ENCODE results near the gene MAST4. TPM values are rescaled to one million over a fixed set of nuclear protein-coding genes. Genes with fewer than 3 reads are reported as not detected.

MAST4 gene
- total and polyA plus RNA-seq, 2 donors (not counting 1 experiment from before 2014, with no cell fraction given) = 2.5 to 57.1 TPM

DNA sequence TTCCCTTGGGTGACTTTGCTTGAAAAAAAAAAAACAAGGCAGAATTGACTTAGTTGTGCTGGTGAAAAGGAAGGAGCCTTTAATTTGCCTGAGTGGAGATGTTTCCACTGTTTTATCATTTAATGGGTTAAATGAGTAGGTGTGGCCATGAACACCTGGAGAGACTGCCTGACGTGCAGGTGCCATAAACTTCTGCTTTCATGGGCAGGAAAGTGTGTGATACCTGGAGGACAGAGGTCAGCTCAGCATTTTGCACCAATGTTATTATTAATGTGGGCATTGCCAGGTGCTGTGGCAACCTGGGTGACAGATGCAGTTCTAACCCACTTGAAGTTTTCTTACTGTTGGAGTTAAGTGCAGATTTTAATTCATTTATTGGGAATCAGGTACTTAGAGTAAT lies 455.0 kb downstream of the MAST4 start:
- Histone ChIP-seq H3K9ac (ENCODE audit: low read length) (no peak overlapping the region), H4K20me1 (ENCODE audit: control insufficient read depth, insufficient read depth, low read length, poor library complexity, severe bottlenecking) (no peaks in the 10 kb centered on the region), H2AFZ (ENCODE audit: insufficient read depth, low read depth, low read length, poor library complexity, severe bottlenecking) (no peak overlapping the region), H3K27ac (ENCODE audit: low read length in 2 of 2) (no peak overlapping the region), H3K4me3 (ENCODE audit: control extremely low read depth in 1 of 5, extremely low read depth in 1 of 5, insufficient read depth in 1 of 5, low read depth in 2 of 5, low read length in 4 of 5) (no peak overlapping the region), H3K79me2 (ENCODE audit: control insufficient read depth, insufficient read depth, low read length) (no peaks in the 10 kb centered on the region), H3K9me3 (ENCODE audit: control extremely low read depth in 1 of 3, control insufficient read depth in 2 of 3, insufficient read depth in 1 of 3, low read length in 2 of 3) (no peaks in the 10 kb centered on the region), H3K27me3 (replicated peaks in 1 of 4; ENCODE audit: control extremely low read depth in 1 of 4, control insufficient read depth in 3 of 4, insufficient read depth in 4 of 4, low read length in 3 of 4) (no peaks in the 10 kb centered on the region), H3K4me1 (ENCODE audit: control insufficient read depth in 2 of 2, insufficient read depth in 2 of 2, low read length in 2 of 2) (no peaks in the 10 kb centered on the region), H3K4me2 (replicated peaks; ENCODE audit: low read depth, low read length, poor library complexity, severe bottlenecking) (no peak overlapping the region), H3K36me3 (replicated peaks in 1 of 2; ENCODE audit: control extremely low read depth in 1 of 2, control insufficient read depth in 1 of 2, extremely low read depth in 1 of 2, insufficient read depth in 2 of 2, low read length in 1 of 2) (no peaks in the 10 kb centered on the region)
- ChIA-PET CTCF (no interaction called here), POLR2A (interaction anchor here (0.7 kb wide), 1 partner anchor 123 kb away, joined by 3 read pairs; no protein-coding TSS in a partner anchor)
- no peak for ATAC-seq (ENCODE audit: low read depth)
- Mint-ChIP-seq H3K4me1 (peaks cover 11% of the 10 kb centered on the region), H3K27ac (no peak overlapping the region), H3K9me3 (ENCODE audit: insufficient read depth) (no peaks in the 10 kb centered on the region), H3K4me3 (no peak overlapping the region), H3K27me3 (no peaks in the 10 kb centered on the region)
- TF ChIP-seq EZH2 (IDR thresholded peaks at IDR 0.05; ENCODE audit: borderline replicate concordance, insufficient read depth, low read depth, low read length, poor library complexity, severe bottlenecking) = no peak
- TF ChIP-seq, protein P1, sequence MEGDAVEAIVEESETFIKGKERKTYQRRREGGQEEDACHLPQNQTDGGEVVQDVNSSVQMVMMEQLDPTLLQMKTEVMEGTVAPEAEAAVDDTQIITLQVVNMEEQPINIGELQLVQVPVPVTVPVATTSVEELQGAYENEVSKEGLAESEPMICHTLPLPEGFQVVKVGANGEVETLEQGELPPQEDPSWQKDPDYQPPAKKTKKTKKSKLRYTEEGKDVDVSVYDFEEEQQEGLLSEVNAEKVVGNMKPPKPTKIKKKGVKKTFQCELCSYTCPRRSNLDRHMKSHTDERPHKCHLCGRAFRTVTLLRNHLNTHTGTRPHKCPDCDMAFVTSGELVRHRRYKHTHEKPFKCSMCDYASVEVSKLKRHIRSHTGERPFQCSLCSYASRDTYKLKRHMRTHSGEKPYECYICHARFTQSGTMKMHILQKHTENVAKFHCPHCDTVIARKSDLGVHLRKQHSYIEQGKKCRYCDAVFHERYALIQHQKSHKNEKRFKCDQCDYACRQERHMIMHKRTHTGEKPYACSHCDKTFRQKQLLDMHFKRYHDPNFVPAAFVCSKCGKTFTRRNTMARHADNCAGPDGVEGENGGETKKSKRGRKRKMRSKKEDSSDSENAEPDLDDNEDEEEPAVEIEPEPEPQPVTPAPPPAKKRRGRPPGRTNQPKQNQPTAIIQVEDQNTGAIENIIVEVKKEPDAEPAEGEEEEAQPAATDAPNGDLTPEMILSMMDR (IDR thresholded peaks at IDR 0.05) = no peak
- intact Hi-C loops (cut with micrococcal nuclease) = no loop called here
- no peak for DNase-seq
- 33% methylated on average over 1 of the region's 1 CpG for WGBS (ENCODE audit: insufficient coverage)

DNA sequence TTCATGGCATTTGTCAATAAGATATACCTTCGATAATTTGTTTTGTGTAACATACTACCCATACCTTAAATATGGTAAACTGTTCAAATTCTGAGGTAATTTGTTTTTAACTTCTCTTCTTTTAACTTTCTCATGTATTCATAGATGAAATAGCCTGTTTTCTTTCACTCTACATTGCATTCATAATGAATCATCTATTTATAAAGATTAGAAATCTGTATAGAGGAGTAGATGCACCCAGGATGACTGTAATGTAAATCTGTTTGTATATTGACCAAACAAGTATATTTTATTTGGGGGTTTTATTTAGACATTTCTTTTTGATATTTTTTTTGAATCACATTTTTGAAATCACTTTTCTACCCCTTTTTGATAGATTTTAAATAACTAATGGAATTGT lies 455.8 kb downstream of the MAST4 start:
- CTCF ChIA-PET = no interaction called here
- H3K27ac Mint-ChIP-seq = no peak overlapping the region
- H3K79me2 ChIP-seq (ENCODE audit: control insufficient read depth, insufficient read depth, low read length) = no peaks in the 10 kb centered on the region

More for the DNA sequence above, 455.8 kb downstream of the MAST4 start:
- POLR2A ChIA-PET = no interaction called here
- Histone ChIP-seq H2AFZ (ENCODE audit: insufficient read depth, low read depth, low read length, poor library complexity, severe bottlenecking) (no peak overlapping the region), H3K4me2 (replicated peaks; ENCODE audit: low read depth, low read length, poor library complexity, severe bottlenecking) (no peak overlapping the region), H3K9me3 (ENCODE audit: control extremely low read depth in 1 of 3, control insufficient read depth in 2 of 3, insufficient read depth in 1 of 3, low read length in 2 of 3) (no peaks in the 10 kb centered on the region), H4K20me1 (ENCODE audit: control insufficient read depth, insufficient read depth, low read length, poor library complexity, severe bottlenecking) (no peaks in the 10 kb centered on the region), H3K27ac (ENCODE audit: low read length in 2 of 2) (no peak overlapping the region), H3K9ac (ENCODE audit: low read length) (no peak overlapping the region), H3K36me3 (replicated peaks in 1 of 2; ENCODE audit: control extremely low read depth in 1 of 2, control insufficient read depth in 1 of 2, extremely low read depth in 1 of 2, insufficient read depth in 2 of 2, low read length in 1 of 2) (no peaks in the 10 kb centered on the region), H3K4me3 (ENCODE audit: control extremely low read depth in 1 of 5, extremely low read depth in 1 of 5, insufficient read depth in 1 of 5, low read depth in 2 of 5, low read length in 4 of 5) (no peak overlapping the region), H3K27me3 (replicated peaks in 1 of 4; ENCODE audit: control extremely low read depth in 1 of 4, control insufficient read depth in 3 of 4, insufficient read depth in 4 of 4, low read length in 3 of 4) (no peaks in the 10 kb centered on the region), H3K4me1 (ENCODE audit: control insufficient read depth in 2 of 2, insufficient read depth in 2 of 2, low read length in 2 of 2) (no peaks in the 10 kb centered on the region)
- DNase-seq (no peak), ATAC-seq (ENCODE audit: low read depth) (no peak)
- Mint-ChIP-seq H3K4me3 (no peak overlapping the region), H3K27me3 (no peaks in the 10 kb centered on the region), H3K4me1 (peaks cover 11% of the 10 kb centered on the region), H3K9me3 (ENCODE audit: insufficient read depth) (no peaks in the 10 kb centered on the region)
- intact Hi-C loops (cut with micrococcal nuclease) = no loop called here
- TF ChIP-seq, protein P1 (IDR thresholded peaks at IDR 0.05) = no peak
- TF ChIP-seq EZH2 (IDR thresholded peaks at IDR 0.05; ENCODE audit: borderline replicate concordance, insufficient read depth, low read depth, low read length, poor library complexity, severe bottlenecking) = no peak
- no CpG with 5 or more reads among the region's 1 CpG for WGBS (ENCODE audit: insufficient coverage)

All from B cell (primary cell).